Forelimb muscle (tissue), 1 donor: ENCODE data around the gene MYLK. TPM values are rescaled to one million over a fixed set of nuclear protein-coding genes. Genes with fewer than 3 reads are reported as not detected.
"Not testable (repeated sequence)": the region's sequence is repeated elsewhere in the genome, so short reads cannot be mapped to it uniquely, and the experiment has no call there.

Experiments
- DNase-seq: peaks from one replicate; pipeline ENCODE4 v3.0.0-alpha.2; 2013; ENCODE audit warnings: low read depth
- polyA plus RNA-seq: library from polyadenylated mRNA; unstranded; fragments of 120-200 nt; gene quantifications from one replicate; pipeline ENCODE4 v1.2.1, GENCODE V29; 2013; ENCODE audit not compliant: insufficient read length

Gene MYLK
- polyA plus RNA-seq, 1 donor = 22.3 TPM

DNA sequence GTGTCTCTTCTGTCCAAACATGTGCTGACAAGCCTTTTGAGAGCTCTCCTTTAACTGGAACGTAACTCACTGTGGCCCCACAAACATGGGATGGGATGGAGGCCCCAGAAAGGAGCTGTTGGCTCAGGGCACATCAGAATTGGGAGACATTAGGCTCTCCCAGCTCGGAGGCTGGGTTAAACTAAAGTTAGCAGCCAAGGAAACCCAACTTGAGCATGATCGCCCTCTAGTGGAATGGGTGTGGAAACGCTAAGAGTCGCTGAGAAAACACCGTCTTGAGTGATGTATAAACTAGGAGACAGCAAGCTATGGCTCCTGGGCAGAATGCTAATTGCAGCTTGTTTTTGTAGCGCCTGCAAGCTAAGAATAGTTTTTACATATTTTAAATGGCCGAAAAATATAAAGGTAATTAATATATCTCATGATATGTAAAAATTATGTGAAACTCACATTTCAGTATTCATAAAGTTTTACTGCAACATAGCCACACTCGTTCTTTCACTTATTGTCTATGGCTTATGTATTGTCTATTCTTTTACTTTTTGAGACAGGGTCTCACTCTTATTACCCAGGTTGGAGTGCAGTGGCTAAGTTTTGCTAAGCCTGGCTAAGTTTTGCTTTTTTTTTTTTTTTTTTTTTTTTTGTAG lies 160.5 kb downstream of the MYLK start:
- DNase-seq = peak; percentile 52

DNA sequence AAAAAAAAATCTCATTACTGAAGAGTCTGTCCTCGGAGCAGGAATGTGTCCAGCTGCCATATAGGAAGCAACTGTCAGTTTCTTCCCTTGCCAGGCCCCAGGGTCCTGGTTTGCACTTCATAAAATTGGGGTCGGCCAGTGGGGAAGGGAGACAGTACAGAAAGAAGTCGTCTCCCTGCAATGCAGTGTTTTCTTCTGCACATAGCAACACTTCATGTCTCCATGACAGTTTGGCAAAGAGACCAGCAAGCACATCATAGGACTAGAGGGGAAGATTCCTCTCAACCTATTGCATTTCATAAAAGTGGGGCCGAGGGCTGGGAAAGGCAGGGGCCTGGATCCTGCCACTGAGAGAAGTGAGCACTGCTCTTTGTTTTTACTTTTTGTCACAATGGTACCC lies 161.1 kb downstream of the MYLK start:
- no peak for DNase-seq

DNA sequence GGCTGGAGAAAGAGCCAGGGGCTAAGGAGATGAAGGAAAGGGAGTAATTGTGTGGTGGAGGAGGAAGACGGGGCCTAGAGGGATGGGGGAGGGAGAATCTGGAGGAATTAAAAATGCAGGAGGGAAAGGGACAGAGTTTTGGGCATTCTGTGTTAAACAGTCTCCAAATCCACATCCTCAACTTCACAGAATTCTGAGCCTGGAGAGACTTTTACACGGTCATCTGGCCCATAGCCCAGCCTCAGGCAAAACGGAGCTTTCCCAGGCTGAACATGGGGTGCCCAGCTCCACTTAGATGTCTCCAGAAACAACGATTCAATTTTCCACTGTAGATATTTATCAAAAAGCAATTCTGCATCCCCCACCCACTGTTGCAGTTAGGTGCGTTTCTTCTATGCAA lies 161.7 kb downstream of the MYLK start:
- DNase-seq = no peak

DNA sequence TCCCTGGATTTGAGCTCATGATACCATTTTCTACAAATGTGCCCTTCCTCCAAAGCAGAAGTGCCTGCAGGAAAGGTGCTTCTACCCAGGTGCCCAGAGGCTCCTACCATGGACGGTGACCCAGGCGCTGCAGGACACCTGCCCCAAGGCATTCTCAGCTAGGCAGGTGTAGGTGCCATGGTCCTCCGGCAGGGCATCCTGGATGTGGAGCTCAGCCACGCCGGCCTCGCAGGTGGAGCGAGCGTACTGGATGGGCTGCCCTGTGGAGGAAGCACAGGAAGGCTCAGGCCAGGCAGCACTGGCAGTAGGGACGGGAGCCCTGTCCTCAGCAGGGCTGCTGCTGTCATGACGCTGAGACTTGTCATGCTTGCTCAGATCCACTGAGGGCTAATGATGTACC lies 162.1 kb downstream of the MYLK start:
- DNase-seq = no peak

DNA sequence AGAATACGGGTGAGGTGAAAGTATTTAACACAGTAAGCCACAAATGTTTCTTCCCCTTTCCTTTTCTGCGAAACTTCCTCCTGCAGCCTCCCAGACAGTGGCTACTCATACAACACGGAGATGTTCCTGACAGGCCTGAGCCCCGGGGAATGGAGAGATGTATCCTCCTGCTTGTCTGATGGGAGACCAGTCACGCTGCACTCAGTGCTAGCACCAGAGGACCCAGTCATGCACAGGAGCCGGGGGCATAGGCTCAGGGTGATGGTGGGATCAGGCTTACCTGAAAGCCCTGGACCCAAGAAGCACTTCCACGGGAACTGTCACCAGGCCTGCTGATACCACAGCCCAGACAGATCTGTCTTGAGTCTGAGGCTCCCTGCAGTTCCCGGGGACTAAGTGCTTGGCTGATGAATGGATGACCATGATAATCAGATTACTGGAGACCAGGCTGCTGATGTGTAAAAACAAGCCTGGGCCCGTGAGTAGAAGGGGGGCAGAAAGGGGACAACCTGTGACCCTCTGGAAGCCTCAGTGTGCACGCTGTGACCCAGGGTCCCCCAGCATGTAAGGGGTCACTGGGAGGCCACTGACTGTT lies 162.9 kb downstream of the MYLK start:
- not testable (repeated sequence) for DNase-seq

DNA sequence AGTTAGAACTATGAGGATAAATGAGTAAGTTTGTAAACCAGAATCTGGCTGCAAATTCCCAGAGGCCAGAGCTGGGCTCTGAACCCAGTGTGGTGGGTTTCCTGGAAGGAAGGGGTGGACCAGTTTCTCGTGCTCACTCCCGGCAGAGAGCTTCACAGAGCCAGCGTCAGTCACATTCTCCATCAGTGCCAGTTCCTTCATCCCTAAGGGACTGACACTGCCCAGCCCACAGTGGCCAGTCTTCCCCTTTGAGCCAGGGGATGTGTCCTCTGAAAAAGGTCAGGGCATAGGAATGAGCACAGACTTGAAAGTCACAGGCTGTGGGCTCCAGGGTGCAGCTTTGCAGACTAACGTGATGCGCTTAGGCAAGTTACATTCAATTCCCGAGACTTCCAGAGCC lies 163.5 kb downstream of the MYLK start:
- no peak for DNase-seq

DNA sequence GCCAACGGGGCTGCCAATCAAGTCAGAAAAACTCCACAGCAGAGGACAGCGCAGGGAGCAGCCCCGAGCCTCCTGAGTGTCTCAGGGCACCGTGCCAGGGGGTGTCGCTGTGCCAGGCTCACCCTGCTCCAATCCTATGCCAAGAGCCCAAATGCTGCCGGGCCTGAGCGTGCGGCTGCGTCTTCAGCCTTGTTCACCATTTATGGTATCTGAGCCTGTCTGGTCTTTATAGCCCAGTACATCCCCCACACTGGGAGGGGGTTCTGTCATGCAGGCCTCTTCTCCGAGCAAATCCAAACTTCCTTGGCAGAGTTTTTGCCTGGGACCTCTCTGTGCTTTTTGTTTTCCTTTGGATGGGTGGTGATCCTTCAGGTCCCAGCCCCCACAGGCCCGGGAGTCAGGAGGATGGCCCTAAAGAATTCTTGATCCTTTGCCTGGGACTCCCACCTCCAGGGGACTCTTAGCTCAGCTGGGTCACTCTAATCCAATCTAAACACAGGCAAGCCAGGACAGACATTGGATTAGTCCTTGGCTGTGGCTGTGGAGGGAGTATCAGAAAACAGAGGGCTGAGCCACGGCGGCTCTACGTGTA lies 164.2 kb downstream of the MYLK start:
- DNase-seq = no peak

DNA sequence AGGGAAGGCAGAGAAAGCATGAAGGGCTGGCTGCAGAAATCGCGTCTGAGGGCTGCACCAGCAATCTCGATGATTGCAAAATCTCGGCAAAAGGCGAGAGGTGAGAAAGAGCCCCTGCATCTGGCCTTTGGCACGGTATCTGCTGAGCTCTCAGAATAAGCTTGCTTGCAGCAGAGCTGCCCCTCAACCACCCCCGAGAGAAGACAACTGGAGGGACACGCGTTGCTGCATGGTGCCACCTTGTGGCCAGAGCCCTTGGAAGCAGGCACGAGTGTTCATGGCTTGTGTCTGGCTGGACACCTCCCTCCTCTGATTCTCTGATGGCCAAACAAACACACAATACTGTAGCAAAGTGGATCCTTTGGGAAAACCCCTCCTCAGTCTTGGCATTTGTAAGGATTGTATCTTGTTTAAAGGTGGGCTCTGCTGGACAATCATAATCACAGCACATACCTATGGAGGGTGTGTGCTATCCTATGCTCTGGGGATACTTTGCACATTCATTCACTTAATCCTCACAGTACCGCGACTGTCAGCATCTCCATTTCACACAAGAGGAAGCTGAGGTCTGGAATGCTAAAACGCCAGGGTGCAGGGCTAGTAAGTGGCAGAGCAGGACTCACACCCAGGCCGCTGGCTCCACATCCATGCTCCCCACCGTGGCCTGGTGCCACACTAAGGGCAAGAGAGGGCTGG lies 164.9 kb downstream of the MYLK start:
- peak; percentile 53 for DNase-seq

DNA sequence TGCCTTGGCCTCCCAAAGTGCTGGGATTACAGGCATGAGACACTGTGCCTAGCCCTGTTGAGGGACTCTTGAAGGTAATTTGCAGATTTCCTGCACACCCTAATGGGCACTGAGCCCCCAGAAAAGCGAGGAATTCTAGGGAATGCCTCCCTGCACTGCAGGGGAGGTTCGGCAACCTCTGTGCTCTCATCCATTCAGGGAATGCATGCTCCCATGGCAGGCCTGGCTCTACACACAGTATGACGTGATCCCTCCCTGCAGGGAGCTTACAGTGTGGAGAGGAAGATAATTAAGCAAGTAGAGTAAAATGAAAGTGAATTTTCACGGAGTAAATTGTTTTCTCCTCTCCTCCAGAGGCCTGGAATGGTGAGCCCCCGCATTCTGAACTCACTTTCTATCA lies 166.0 kb downstream of the MYLK start:
- DNase-seq = no peak

DNA sequence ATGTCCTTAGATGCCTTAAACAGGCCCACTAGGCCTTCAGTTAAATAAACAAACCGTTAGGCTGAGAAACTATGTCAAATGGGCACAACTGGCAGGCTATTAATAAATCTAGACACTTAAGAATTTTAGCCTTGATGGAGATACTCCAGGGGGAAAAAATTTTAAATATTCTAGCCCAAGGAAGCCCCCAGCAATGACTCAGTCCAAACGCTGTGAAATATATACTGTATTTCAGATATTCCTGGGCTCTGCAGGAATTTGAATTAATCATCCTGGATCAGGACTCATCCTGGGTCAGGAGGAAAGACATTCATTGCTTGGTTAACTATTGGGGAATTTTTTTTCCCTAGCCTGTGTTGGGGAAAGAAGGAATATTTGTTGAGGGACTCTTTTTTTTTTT lies 166.7 kb downstream of the MYLK start:
- not testable (repeated sequence) for DNase-seq

DNA sequence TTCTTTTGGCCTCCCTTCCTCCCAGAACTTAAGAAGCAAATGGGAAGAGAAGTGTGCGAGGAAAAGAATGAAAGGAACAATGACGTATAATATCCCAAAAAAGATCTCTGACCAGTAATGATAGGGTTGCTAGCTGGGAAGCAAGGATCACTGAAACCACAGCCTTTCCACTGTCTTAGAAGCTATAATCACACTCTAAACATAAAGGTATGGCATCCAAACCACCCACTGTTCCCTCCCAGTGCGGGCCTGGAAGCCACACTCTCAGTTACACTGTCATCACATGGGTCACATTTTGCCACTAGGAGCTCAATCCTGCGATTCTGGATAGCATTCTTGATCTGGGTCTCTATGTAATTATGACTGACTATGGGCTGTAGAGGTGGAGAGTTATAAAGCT lies 167.7 kb downstream of the MYLK start:
- DNase-seq = no peak

DNA sequence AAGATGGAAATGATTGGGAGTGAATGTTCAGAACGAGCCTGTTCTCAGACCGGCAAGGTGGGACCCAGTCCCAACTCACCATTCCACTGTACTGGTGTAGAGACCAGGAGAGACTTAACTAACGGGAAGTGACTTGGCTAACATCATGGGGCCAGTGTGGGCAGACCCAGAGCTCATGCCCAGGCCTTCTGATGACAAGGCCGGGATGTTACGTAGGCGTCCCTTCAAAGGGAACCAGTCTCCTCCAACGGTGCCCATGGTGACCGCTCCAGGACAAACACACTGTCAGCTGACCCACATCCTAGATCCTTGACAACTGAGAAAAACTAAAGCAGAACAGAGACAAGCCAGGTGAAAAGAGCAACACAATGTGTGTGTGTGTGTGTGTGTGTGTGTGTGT lies 170.9 kb downstream of the MYLK start:
- no peak for DNase-seq

DNA sequence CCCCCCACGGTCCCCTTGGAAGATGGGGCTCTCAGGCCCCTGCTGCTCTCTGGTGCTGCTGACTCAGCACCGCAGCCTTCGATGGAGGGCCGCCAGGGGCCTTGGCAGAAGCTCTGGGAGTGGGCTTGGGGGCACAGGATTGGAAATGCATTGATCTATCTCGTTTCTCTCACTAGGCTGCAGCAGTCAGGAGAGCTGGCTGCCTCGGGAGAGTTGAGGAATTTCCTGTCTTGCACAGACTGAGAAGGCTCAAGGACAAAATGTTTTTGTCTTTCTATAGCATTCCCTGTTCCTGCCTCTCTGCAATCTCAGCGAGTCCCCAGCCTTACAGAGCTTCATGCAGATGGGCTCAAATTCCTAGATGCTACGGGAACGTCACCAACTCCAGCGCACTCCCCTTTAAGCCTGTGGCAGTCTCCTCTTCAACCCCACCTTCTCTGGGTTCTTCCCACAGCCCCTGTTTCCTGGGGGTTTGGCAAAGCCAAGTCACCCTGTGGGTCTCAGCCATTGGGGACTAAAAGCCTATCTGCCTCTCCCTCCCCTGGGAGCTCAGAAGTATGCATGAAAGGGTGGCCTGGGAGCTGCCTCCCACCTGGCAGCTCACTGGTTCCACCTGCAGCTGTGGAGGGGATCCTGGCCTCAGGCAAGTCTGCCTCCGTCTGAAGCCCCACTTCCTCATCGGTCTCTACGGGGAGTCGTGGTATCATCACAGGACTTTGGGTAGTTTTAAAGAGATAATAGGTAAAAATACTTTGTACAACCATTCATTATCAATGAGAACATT lies 171.9 kb downstream of the MYLK start:
- DNase-seq = no peak

DNA sequence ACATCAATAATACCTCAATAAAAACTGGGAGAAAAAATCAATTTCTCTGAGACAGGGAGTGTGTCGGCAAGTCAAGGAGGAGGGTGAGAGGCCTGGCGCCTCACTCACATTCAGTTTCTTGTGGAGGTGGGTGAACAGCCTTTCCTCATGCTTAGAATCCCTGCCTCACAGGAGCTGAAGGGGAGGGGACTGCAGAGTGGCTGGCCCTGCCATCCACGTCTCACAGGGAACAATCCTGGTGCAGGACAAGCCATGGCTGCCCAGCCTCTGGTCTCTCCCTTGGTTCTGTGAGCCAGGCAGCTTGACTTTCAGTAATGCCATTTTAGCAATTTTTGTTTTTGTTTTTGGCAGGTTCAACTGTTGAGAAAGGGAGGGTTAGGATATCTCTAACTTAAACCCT lies 172.8 kb downstream of the MYLK start:
- no peak for DNase-seq

DNA sequence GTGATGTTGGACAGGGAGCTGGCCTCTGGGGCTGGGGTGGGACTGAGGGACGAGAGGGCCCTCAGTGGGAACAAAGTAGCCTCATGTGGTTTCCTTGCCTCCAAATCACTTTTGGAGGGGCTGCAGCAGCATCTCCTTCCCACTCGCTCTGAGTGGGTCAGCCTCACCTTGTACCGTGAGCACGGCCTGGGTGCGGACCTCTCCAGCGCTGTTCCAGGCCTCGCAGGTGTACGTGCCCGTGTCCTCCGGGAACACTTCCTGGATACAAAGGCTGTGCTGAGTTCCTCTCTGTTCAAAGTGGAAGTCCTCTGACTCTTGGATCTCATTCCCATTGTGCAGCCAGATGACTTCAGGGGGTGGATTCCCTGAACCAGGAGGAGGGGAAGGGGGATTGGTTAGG lies 175.6 kb downstream of the MYLK start:
- DNase-seq = no peak

DNA sequence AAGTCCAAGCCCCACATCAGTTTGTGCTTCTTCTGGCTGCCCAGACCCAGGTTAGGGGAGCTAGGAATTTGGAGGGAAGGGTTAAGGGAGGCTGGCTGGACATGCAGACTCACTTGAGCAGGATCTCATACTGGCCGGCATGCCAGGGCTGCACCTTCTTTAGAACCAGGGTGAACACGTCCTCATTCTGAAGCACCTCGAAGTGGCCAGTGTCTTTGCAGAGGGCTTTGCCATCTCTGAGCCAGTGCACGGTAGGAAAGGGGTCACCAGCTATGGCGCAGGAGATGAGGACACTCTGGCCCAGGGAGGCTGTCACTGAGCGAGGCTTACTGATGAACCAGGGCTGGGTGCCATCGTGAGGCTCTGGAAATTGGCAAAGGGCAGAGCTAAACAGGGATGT lies 176.5 kb downstream of the MYLK start:
- not testable (repeated sequence) for DNase-seq

DNA sequence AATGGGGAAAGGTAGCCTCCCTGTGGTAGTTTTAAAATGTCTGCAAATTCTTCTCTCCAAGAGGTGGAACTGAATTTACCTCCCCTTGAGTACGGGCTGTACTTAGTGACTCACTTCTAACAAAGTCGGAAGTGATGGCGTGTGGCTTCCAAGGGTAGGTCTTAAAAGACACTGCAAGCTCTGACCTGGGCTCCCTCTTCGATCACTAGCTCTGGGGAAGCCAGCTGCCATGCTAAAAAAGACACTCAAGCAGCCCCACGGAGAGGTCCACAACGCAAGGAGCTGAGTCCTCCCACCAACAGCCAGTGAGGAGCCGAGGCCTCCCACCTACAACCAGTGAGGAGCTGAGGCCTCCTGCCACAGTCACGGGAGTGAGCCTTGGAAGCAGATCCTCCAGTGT lies 177.3 kb downstream of the MYLK start:
- no peak for DNase-seq

DNA sequence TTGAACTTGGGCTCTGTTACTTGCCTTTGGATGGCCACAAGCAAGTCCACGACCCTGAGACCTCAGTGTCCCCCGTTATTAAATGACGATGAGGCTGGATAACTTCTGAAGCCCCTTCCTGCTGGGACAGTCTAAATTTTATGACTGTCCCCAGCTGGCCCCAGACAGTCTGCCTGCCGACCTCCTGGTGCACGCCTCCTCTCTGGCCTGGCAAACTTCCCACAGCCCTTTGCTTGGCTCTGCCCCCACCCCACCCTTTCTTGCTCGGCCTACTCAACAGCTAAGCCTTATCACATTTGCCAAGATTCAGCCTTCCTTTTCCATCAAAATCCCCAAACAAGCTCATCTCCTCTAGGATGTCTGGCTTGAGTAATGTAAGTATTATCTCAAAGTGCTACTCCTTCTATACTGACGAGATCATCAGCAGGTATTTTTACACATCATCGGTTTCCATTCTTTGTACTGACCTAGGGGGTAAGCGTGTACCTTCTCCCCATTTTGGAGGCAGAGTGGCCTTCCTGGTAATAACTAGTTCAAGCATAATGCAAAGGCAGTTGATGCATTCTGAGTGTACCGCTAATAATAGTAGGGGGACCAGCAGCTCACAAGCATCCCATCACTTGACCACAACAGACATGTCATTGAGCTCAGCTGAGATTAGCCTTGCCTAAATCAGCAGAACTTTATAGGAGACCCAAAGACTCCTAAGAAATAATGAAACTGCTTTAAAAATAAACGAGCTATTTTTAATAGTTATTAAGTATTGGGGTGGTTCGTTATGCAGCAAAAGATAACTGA lies 178.4 kb downstream of the MYLK start:
- no peak for DNase-seq

DNA sequence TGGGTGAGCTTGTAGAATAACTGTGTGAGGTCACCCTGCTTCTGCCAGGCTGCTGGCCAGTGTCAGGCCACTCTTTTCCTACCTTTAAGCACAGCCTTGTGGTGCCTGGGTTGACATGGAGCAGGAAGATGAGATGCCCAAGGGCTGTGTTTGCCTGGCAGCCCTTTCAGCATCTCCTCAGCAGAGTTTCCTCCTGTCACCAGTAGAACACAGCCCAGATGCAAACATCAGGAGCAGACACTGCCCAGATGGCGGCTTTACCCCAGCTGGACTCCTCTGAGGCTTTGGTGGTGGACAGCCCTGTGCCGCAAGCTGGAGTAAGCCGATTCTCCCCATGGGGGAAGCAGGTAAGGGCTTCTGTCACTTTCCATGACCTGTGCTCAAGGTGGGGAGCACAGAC lies 180.5 kb downstream of the MYLK start:
- DNase-seq = not testable (repeated sequence)

DNA sequence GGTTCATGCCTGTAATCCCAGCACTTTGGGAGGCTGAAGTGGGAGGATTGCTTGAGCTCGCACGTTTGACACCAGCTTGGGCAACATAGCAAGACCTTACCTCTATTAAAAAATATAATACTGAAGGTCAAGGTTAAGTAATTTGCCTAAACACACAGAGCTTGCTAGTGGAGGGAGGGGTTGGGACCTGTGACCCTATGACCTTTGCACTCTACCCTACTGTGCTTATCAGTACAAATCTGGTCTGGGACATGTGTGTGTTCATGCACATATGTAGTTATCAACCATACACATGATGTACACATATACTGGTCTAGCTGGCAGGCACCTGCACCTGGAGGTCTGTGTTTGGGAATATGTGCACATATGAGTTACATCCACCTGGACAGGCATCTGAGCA lies 181.4 kb downstream of the MYLK start:
- no peak for DNase-seq

DNA sequence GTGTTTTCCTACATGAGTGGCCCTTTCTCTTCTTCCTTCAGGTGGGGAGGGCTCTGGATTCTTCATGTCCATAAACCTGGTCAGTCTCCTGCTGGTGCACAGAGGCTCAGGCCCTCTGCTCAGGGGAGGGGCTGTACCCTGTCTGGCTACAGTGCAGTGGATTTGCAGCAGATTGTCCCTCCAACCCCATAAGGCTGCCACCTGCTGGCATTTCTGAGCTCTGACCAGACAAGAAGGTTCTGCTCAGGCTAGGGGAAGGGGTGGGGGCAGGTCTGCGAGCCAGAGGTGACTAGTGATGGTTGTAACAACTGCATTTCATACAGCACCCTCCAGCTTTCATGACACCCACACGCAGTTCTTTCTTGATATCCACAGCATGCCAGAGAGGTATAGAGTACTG lies 182.1 kb downstream of the MYLK start:
- not testable (repeated sequence) for DNase-seq
